CD14-positive monocyte (primary cell): ENCODE measurements around the gene CYTH1. TPM values are rescaled to one million over a fixed set of nuclear protein-coding genes. Genes with fewer than 3 reads are reported as not detected.

Experiments
- DNase-seq, 3 donors: peaks; one replicate each; pipeline ENCODE4 v3.0.0-alpha.2; 2011 to 2022
- H2AFZ ChIP-seq: 2 replicates; pipeline ENCODE4 v1.6.0; 2012; ENCODE audit warnings: mild to moderate bottlenecking, low read depth, low read length, inconsistent platforms; ENCODE audit not compliant: insufficient read depth, poor library complexity, severe bottlenecking
- H3K27ac ChIP-seq, 2 donors: 1 replicate in 1 of 2; 2 replicates in 1 of 2; pipeline ENCODE4 v1.5.1; 2012 to 2013; ENCODE audit warnings: low read length in 2 of 2, control low read depth in 1 of 2, inconsistent platforms in 1 of 2, low read depth in 1 of 2, mild to moderate bottlenecking in 1 of 2
- H3K27me3 ChIP-seq, 2 donors: one replicate each; pipeline versions ENCODE4 v1.6.0 to v1.6.1; 2011 to 2013; ENCODE audit warnings: low read length in 2 of 2; ENCODE audit not compliant: control insufficient read depth in 2 of 2, insufficient read depth in 2 of 2
- H3K36me3 ChIP-seq, 2 donors: replicated peaks in 1 of 2; 1 replicate in 1 of 2; 2 replicates in 1 of 2; pipeline versions ENCODE4 v1.5.1 to v1.6.1; 2012 to 2013; ENCODE audit warnings: low read length in 2 of 2, control low read depth in 1 of 2, inconsistent platforms in 1 of 2, mild to moderate bottlenecking in 1 of 2; ENCODE audit not compliant: insufficient read depth in 2 of 2, control insufficient read depth in 1 of 2
- H3K4me1 ChIP-seq, 2 donors: 1 replicate in 1 of 2; 2 replicates in 1 of 2; pipeline versions ENCODE4 v1.5.1 to v1.6.1; 2012 to 2013; ENCODE audit warnings: low read length in 2 of 2, control low read depth in 1 of 2, inconsistent platforms in 1 of 2, mild to moderate bottlenecking in 1 of 2, moderate library complexity in 1 of 2; ENCODE audit not compliant: insufficient read depth in 2 of 2, control insufficient read depth in 1 of 2
- H3K4me2 ChIP-seq: replicated peaks from 2 replicates; pipeline ENCODE3; 2012; ENCODE audit warnings: low read length, moderate library complexity, mild to moderate bottlenecking; ENCODE audit not compliant: poor library complexity, severe bottlenecking; ENCODE audit errors: extremely low read depth
- H3K4me3 ChIP-seq, 3 experiments: fragments of 200-600 bp in 1 of 3; sonication (generic) in 1 of 3; replicated peaks in 1 of 3; 1 replicate in 2 of 3; 2 replicates in 1 of 3; pipeline ENCODE4 v1.5.1; 2011 to 2013; ENCODE audit warnings: low read length in 3 of 3, mild to moderate bottlenecking in 3 of 3, control low read depth in 2 of 3, low read depth in 2 of 3, inconsistent platforms in 1 of 3, moderate library complexity in 1 of 3
- H3K79me2 ChIP-seq: 2 replicates; pipeline ENCODE4 v1.6.0; 2012; ENCODE audit warnings: mild to moderate bottlenecking, control low read depth, inconsistent platforms, low read length, moderate library complexity; ENCODE audit not compliant: insufficient read depth
- H3K9ac ChIP-seq: 2 replicates; pipeline ENCODE4 v1.6.0; 2017; ENCODE audit warnings: low read length, mild to moderate bottlenecking; ENCODE audit not compliant: insufficient read depth, poor library complexity, severe bottlenecking
- H3K9me3 ChIP-seq, 2 donors: replicated peaks in 1 of 2; 1 replicate in 1 of 2; 2 replicates in 1 of 2; pipeline versions ENCODE4 v1.5.1 to v1.6.1; 2012 to 2013; ENCODE audit warnings: low read length in 2 of 2, control low read depth in 1 of 2; ENCODE audit not compliant: control insufficient read depth in 1 of 2, insufficient read depth in 1 of 2
- H4K20me1 ChIP-seq: 2 replicates; pipeline ENCODE4 v1.6.0; 2012; ENCODE audit warnings: mild to moderate bottlenecking, low read length, control low read depth, moderate library complexity; ENCODE audit not compliant: insufficient read depth
- H3K27ac Mint-ChIP-seq, 7 donors: one replicate each; pipeline ENCODE4 v1.8.0; 2020; ENCODE audit warnings: mild to moderate bottlenecking in 7 of 7, mixed read lengths in 7 of 7, moderate library complexity in 6 of 7, inconsistent platforms in 2 of 7
- H3K27me3 Mint-ChIP-seq, 3 donors: one replicate each; pipeline ENCODE4 v1.8.0; 2021 to 2022; ENCODE audit warnings: low read depth in 3 of 3, mild to moderate bottlenecking in 3 of 3, mixed read lengths in 3 of 3, moderate library complexity in 3 of 3, inconsistent platforms in 1 of 3
- H3K36me3 Mint-ChIP-seq, 2 donors: one replicate each; pipeline ENCODE4 v1.8.0; 2020; ENCODE audit warnings: mixed read lengths in 2 of 2, inconsistent platforms in 1 of 2, mild to moderate bottlenecking in 1 of 2
- H3K4me1 Mint-ChIP-seq: one replicate; pipeline ENCODE4 v1.8.0; 2020; ENCODE audit warnings: mild to moderate bottlenecking, mixed read lengths
- H3K4me3 Mint-ChIP-seq, 2 donors: one replicate each; pipeline ENCODE4 v1.8.0; 2020; ENCODE audit warnings: mild to moderate bottlenecking in 2 of 2, mixed read lengths in 2 of 2, moderate library complexity in 1 of 2
- H3K9me3 Mint-ChIP-seq, 7 donors: one replicate each; pipeline ENCODE4 v1.8.0; 2020 to 2022; ENCODE audit warnings: mixed read lengths in 7 of 7, mild to moderate bottlenecking in 6 of 7, moderate library complexity in 6 of 7, inconsistent platforms in 2 of 7
- WGBS: methylation state at CpG from one replicate; pipeline ENCODE4 v1.1.5; 2013; ENCODE audit warnings: missing lambda C conversion rate; ENCODE audit not compliant: insufficient coverage; 5-methylcytosine and 5-hydroxymethylcytosine counted together
- intact Hi-C, 2 donors: fragments of 100-400 bp; cut with micrococcal nuclease; formaldehyde crosslinking; loops; one replicate each; pipeline versions ENCODE4 v1.15.0 to v1.15.1; 2023
- polyA plus RNA-seq, 3 donors: library from polyadenylated mRNA; depleted of rRNA in 1 of 3; unstranded in 2 of 3; stranded (reverse) in 1 of 3; fragments of 300-500 nt in 2 of 3; fragments of >200 nt in 1 of 3; fragmentation: Illumina TruSeq in 2 of 3; gene quantifications; 1 replicate in 2 of 3; 2 replicates in 1 of 3; pipeline ENCODE4 v1.2.3, GENCODE V29; 2012 to 2021
- TF ChIP-seq, protein P1 (sequence below): fragments of 200-600 bp; IDR thresholded peaks from one replicate; pipeline ENCODE4 v1.8.0; 2022; ENCODE audit warnings: antibody characterized with exemption, mild to moderate bottlenecking

CYTH1 gene
- polyA plus RNA-seq, 3 donors = 68.6 to 211 (median 80.9) TPM

DNA sequence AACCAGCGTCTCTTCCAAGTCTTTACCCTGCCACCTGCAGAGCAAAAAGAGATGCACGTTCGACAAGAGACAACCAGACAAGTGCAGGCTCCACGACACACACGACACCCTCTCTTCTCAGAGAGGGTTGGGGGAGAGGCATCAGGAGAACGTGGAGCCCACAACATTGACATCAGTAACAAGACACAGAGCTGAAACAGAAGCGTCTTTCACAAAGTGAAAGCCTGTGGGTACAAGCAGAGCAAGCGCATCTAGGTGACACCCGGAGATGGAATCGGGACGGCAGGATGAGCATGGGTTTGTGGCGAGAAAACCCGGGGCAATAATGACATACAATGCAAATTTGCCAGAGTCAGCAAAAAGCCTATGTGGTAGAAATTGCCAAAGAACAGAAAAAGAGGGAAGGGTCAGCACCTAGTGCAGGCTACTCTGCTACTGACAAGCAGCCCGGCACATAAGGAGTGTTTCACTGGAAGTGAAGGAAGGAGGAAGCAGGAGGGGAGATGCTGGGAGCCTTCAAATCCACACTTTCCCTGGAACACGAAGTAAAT, 89.5 kb downstream of the CYTH1 start:
- intact Hi-C loops = no loop called here
- Mint-ChIP-seq H3K9me3 (peaks cover 0 to 2% (median 0%) of the 10 kb centered on the region in 7 donors), H3K4me3 (no peak overlapping the region), H3K27me3 (peaks cover 0 to 2% (median 0%) of the 10 kb centered on the region in 3 donors), H3K27ac (peak overlapping the region in 4 of 7 donors; percentile 23 to 79 (median 50)), H3K4me1 (peaks cover under 1% of the 10 kb centered on the region), H3K36me3 (peaks cover 94 to 100% of the 10 kb centered on the region in 2 donors)
- Histone ChIP-seq H3K27me3 (no peaks in the 10 kb centered on the region), H3K4me3 (no peak overlapping the region), H3K4me1 (no peaks in the 10 kb centered on the region), H3K9me3 (no peaks in the 10 kb centered on the region), H3K4me2 (no peak overlapping the region), H3K36me3 (peaks cover 93 to 97% of the 10 kb centered on the region in 2 donors), H3K79me2 (no peaks in the 10 kb centered on the region), H2AFZ (no peak overlapping the region), H3K27ac (peak overlapping the region in 1 of 2 donors; percentile 42), H4K20me1 (peaks cover 91% of the 10 kb centered on the region), H3K9ac (no peak overlapping the region)
- TF ChIP-seq, protein P1, sequence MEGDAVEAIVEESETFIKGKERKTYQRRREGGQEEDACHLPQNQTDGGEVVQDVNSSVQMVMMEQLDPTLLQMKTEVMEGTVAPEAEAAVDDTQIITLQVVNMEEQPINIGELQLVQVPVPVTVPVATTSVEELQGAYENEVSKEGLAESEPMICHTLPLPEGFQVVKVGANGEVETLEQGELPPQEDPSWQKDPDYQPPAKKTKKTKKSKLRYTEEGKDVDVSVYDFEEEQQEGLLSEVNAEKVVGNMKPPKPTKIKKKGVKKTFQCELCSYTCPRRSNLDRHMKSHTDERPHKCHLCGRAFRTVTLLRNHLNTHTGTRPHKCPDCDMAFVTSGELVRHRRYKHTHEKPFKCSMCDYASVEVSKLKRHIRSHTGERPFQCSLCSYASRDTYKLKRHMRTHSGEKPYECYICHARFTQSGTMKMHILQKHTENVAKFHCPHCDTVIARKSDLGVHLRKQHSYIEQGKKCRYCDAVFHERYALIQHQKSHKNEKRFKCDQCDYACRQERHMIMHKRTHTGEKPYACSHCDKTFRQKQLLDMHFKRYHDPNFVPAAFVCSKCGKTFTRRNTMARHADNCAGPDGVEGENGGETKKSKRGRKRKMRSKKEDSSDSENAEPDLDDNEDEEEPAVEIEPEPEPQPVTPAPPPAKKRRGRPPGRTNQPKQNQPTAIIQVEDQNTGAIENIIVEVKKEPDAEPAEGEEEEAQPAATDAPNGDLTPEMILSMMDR = no peak
- DNase-seq = no peak
- WGBS = 100% methylated on average over 7 of the region's 15 CpGs

DNA sequence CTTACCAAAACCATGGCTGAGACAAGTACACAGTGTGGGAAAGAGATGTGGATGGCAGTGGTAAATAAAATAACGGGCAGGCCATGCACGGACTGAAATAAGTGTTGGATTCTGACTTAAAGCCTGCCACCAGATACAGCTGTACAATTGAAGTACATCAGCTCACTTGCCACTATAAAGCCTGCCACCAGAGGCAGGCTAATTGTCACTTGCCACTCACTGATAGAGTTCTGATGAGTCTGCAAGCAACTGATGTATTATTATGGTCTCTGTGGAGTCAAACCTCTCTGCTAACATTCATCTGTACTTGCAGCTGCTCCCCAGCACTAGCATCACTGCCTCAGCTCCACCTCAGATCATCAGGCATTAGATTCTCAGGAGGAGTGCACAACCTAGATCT, 93.0 kb downstream of the CYTH1 start:
- peaks cover 63% of the 10 kb centered on the region for H4K20me1 ChIP-seq
- no peak overlapping the region for H3K4me2 ChIP-seq
- no peak for DNase-seq
- H3K79me2 ChIP-seq = no peaks in the 10 kb centered on the region
- peaks cover 82 to 97% of the 10 kb centered on the region in 2 donors for H3K36me3 ChIP-seq
- Mint-ChIP-seq H3K4me1 (no peaks in the 10 kb centered on the region), H3K4me3 (no peak overlapping the region), H3K36me3 (peaks cover 84 to 97% of the 10 kb centered on the region in 2 donors), H3K27ac (peak overlapping the region in 2 of 7 donors; percentile 17 to 27), H3K27me3 (peaks cover 0 to 2% (median 0%) of the 10 kb centered on the region in 3 donors), H3K9me3 (peaks cover 0 to 2% (median 0%) of the 10 kb centered on the region in 7 donors)
- TF ChIP-seq, protein P1 = no peak
- no peaks in the 10 kb centered on the region for H3K9me3 ChIP-seq
- H3K27ac ChIP-seq = no peak overlapping the region
- no peak overlapping the region for H2AFZ ChIP-seq
- WGBS = 100% methylated on average over 2 of the region's 2 CpGs
- H3K27me3 ChIP-seq = no peaks in the 10 kb centered on the region
- no peak overlapping the region for H3K4me3 ChIP-seq
- H3K4me1 ChIP-seq = no peaks in the 10 kb centered on the region
- no peak overlapping the region for H3K9ac ChIP-seq
- intact Hi-C loops = loop anchor here in 1 of 2 donors (10.0 kb wide), 1 partner anchor 64 kb away; no protein-coding TSS in a partner anchor
